Pancreas (tissue), 10 donors: Measurements from ENCODE around the gene TIGD3. TPM values are rescaled to one million over a fixed set of nuclear protein-coding genes. Genes with fewer than 3 reads are reported as not detected.
A peak's percentile ranks its signal among the peaks of the same experiment; 100 is the strongest.

Experiments
- ATAC-seq, 4 donors: fragments of 200-7000 bp; cut with Tn5 transposase; one replicate each; pipeline versions ENCODE4 v1.8.0 to v1.9.1; 2020; ENCODE audit warnings: mild to moderate bottlenecking in 4 of 4, moderate library complexity in 4 of 4
- DNase-seq, 6 donors: peaks; one replicate each; pipeline ENCODE4 v3.0.0-alpha.2; 2020
- FAIRE-seq: peaks from 2 replicates; lab custom pipeline; 2012; peaks lifted over from hg19 to GRCh38; lab: Jason Lieb, UNC
- H3K27ac ChIP-seq, 4 donors: fragments of 200-600 bp; sonication (generic); 1 replicate in 3 of 4; 2 replicates in 1 of 4; pipeline versions ENCODE4 v1.5.0 to v1.8.0; 2020
- H3K27me3 ChIP-seq, 4 donors: fragments of 200-600 bp; one replicate each; pipeline ENCODE4 v1.8.0; 2021
- H3K36me3 ChIP-seq, 3 donors: fragments of 200-600 bp; sonication (generic) in 1 of 3; one replicate each; pipeline versions ENCODE4 v1.5.0 to v1.8.0; 2020 to 2021
- H3K4me1 ChIP-seq, 3 donors: fragments of 200-600 bp; one replicate each; pipeline ENCODE4 v1.8.0; 2021
- H3K4me3 ChIP-seq, 4 donors: fragments of 200-600 bp; sonication (generic) in 2 of 4; one replicate each; pipeline versions ENCODE4 v1.5.0 to v1.8.0; 2020 to 2021
- H3K9me3 ChIP-seq, 4 donors: fragments of 200-600 bp; one replicate each; pipeline ENCODE4 v1.8.0; 2021
- WGBS, 2 donors: extraction: QIAGEN DNeasy Blood & Tissue Kit; methylation state at CpG; one replicate each; pipeline ENCODE4 v1.1.7; 2013; 5-methylcytosine and 5-hydroxymethylcytosine counted together
- intact Hi-C, 3 donors: fragments of 100-400 bp; cut with DNase I; formaldehyde crosslinking; loops; one replicate each; pipeline versions ENCODE4 v1.11.1 to v1.14.2; 2022
- polyA plus RNA-seq, 2 donors: library from polyadenylated mRNA; stranded (reverse); fragments of 200-250 nt; gene quantifications; one replicate each; pipeline ENCODE4 v1.2.3, GENCODE V29; 2013
- total RNA-seq, 6 donors: library from RNA; stranded (reverse); fragmentation: NEBNext Ultra II Directional in 4 of 6; extraction: Animal tissue kit (Norgen Biotek cat#: 25700) in 4 of 6; gene quantifications; one replicate each; pipeline versions ENCODE4 v1.2.1 to v1.2.4, GENCODE V29; 2021 to 2023
- TF ChIP-seq, protein P1 (sequence below), 4 donors: fragments of 200-600 bp; sonication (generic) in 3 of 4; IDR thresholded peaks; one replicate each; pipeline versions ENCODE4 v1.5.0 to v1.8.0; 2021; ENCODE audit warnings: antibody characterized with exemption in 4 of 4
- donor health status: healthy with polysubstance abuse.
- donor health status: DM: no; HTN: no; CAD: no; lungs with moderate emphysema.
- donor health status: DM: no; HTN: no; CAD: no.
- donor health status: control.
- donor health status: control.
- donor health status: Bipolar disorder and iron deficiency.
- donor health status: DM: yes; HTN: yes; CAD: no.
- donor health status: DM: no; HTN: no; CAD: no.
- donor health status: DM: no; HTN: no; CAD: no.
- donor health status: DM: yes; HTN: yes; CAD: no.

Gene TIGD3
- total and polyA plus RNA-seq, 8 donors: 0.06 to 0.68 (median 0.15) TPM; not detected in 2

DNA sequence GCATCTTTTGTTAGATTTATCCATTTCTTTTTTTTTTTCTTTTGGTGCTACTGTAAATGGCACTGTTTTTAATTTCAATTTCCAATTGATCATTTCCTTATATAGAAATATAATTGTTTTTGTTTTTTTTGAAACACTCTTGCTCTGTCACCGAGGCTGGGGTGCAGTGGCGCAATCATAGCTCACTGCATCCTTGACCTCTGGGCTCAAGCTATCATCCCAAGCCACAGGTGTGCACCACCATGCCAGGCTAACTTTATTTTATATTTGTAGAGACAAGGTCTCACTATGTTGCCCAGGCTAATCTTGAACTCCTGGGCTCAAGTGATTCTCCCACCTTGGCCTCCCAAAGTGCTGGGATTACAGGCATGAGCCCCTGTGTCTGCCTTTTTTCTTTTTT lies 48.2 kb downstream of the TIGD3 start:
- no peaks in the 10 kb centered on the region for H3K9me3 ChIP-seq
- no peak for ATAC-seq
- H3K27me3 ChIP-seq: no peaks in the 10 kb centered on the region
- intact Hi-C loops: no loop called here
- peaks cover 5 to 57% (median 26%) of the 10 kb centered on the region in 3 donors for H3K36me3 ChIP-seq
- H3K27ac ChIP-seq: no peak overlapping the region
- no peak for FAIRE-seq
- TF ChIP-seq, protein P1, sequence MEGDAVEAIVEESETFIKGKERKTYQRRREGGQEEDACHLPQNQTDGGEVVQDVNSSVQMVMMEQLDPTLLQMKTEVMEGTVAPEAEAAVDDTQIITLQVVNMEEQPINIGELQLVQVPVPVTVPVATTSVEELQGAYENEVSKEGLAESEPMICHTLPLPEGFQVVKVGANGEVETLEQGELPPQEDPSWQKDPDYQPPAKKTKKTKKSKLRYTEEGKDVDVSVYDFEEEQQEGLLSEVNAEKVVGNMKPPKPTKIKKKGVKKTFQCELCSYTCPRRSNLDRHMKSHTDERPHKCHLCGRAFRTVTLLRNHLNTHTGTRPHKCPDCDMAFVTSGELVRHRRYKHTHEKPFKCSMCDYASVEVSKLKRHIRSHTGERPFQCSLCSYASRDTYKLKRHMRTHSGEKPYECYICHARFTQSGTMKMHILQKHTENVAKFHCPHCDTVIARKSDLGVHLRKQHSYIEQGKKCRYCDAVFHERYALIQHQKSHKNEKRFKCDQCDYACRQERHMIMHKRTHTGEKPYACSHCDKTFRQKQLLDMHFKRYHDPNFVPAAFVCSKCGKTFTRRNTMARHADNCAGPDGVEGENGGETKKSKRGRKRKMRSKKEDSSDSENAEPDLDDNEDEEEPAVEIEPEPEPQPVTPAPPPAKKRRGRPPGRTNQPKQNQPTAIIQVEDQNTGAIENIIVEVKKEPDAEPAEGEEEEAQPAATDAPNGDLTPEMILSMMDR (IDR thresholded peaks at IDR 0.05): no peak
- WGBS, 2 donors: 65 to 67% methylated on average over 2 of the region's 2 CpGs
- no peaks in the 10 kb centered on the region for H3K4me1 ChIP-seq
- DNase-seq: no peak
- H3K4me3 ChIP-seq: no peak overlapping the region

DNA sequence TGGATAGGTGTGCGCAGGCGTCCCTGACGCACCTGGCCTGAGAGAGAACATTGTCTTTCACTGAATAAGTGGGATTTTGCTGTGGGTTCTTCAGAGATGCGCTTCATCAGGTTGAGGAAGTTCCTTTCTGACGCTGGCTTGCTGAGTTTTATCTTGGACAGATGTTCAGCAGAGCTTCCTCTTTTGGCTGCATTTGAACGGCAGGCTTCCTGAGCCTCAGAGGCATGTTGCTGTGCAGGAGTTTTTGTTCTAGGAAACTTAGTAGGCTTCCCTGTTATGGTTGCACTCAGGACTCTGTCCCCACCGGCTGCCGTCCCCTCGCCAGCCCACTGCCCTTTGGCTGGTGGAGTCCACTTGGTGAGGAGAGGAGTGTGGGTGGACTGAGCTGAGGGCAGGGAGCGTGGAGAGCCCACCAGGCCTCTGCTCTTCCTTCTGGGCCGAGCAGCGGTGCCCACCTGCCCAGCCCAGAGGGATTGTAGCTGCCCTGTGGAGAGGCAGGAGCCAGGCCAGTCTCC lies 49.1 kb downstream of the TIGD3 start:
- DNase-seq: no peak
- no peaks in the 10 kb centered on the region for H3K9me3 ChIP-seq
- H3K27me3 ChIP-seq: no peaks in the 10 kb centered on the region
- whole genome bisulfite sequencing, 2 donors: 84 to 88% methylated on average over 12 of the region's 12 CpGs
- no peaks in the 10 kb centered on the region for H3K4me1 ChIP-seq
- H3K36me3 ChIP-seq: peaks cover 5 to 51% (median 22%) of the 10 kb centered on the region in 3 donors
- no peak overlapping the region for H3K27ac ChIP-seq
- TF ChIP-seq, protein P1 (IDR thresholded peaks at IDR 0.05): no peak
- FAIRE-seq: no peak
- ATAC-seq: peak in 3 of 4 donors; percentile 8 to 58 (median 24)
- no peak overlapping the region for H3K4me3 ChIP-seq
- intact Hi-C loops: no loop called here

DNA sequence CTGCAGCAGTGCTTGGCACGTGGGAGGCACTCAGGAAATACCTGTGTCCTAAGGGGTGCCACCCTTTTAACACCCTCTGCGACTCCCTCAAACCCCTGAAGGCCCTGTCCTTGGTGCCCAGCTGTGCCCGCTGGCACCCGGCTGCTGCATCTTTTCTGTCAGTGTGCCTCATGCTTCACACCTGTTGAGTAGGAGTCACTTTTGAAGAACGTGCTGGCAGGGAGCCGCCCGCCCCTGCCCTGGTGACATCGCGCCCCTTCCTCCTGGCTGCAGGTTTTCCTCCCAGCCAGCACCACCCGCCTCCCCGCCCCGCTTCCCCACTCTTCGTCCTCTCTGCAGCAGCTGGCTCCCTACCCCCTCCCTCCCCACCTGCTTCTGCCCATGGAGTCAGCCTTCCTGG lies 49.7 kb downstream of the TIGD3 start:
- peaks cover 5 to 53% (median 20%) of the 10 kb centered on the region in 3 donors for H3K36me3 ChIP-seq
- no peaks in the 10 kb centered on the region for H3K4me1 ChIP-seq
- WGBS, 2 donors: 86 to 91% methylated on average over 13 of the region's 13 CpGs
- DNase-seq (peak in 1 of 6 donors; percentile 44), FAIRE-seq (no peak), ATAC-seq (no peak)
- H3K9me3 ChIP-seq: no peaks in the 10 kb centered on the region
- intact Hi-C loops: no loop called here
- no peaks in the 10 kb centered on the region for H3K27me3 ChIP-seq
- no peak overlapping the region for H3K4me3 ChIP-seq
- no peak overlapping the region for H3K27ac ChIP-seq
- TF ChIP-seq, protein P1 (IDR thresholded peaks at IDR 0.05): no peak

DNA sequence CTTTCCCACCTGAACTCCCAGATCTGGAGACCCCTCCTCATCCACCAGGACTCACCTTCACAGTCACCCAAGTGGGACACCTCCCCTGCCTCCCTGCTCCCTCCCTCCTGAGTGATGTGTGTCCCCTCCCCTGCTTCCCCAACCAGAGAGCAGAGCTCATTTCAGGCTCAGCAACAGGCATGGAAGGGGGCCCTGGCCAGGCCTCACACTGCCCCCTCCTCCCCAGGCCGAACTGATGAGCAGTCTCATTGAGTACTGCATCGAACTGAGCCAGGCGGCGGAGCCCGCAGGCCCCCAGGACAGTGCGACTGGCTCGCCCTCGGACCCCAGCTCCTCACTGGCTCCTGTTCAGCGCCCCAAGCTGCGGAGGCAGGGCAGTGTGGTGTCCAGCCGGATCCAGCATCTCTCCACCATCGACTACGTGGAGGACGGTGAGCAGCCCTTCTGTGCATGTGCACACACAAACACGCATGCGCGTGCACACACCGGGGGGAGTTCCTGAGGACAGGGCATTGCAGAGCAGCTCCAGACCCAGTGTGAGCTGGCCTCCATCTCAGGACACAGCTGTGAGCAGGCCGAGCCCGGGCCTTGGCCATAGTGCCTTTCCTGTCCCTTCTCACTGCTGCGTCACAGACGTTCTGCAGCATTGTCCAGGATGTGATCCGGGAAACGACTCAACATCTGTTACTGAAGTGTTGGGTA lies 50.2 kb downstream of the TIGD3 start:
- Histone ChIP-seq H3K27me3 (no peaks in the 10 kb centered on the region), H3K4me3 (no peak overlapping the region), H3K4me1 (no peaks in the 10 kb centered on the region), H3K27ac (no peak overlapping the region), H3K36me3 (peaks cover 5 to 51% (median 18%) of the 10 kb centered on the region in 3 donors), H3K9me3 (no peaks in the 10 kb centered on the region)
- intact Hi-C loops: no loop called here
- DNase-seq (peak in 2 of 6 donors; percentile 31 to 55), FAIRE-seq (no peak), ATAC-seq (peak in 1 of 4 donors; percentile 14)
- TF ChIP-seq, protein P1 (IDR thresholded peaks at IDR 0.05): no peak
- WGBS, 2 donors: 92 to 94% methylated on average over 24 of the region's 24 CpGs

Other genes with a start within 250 kb of the TIGD3 start
- gene TM7SF2, start 242.9 kb upstream of the TIGD3 start, total RNA-seq: 100 to 1,000 TPM in 1 of 6 donors, 10 to 100 TPM in 5; 12.8 to 176 (median 43.4) TPM
- gene TM7SF2, start 242.9 kb upstream of the TIGD3 start, polyA plus RNA-seq: 100 to 1,000 TPM in 1 of 2 donors, 10 to 100 TPM in 1; 76.8 to 203 TPM
- gene ZNHIT2, start 237.1 kb upstream of the TIGD3 start, total RNA-seq: 10 to 100 TPM in 1 of 6 donors, 1 to 10 TPM in 5; 4.3 to 11.7 (median 7.1) TPM
- 10 to 100 TPM; 14.0 to 17.8 TPM for gene ZNHIT2, start 237.1 kb upstream of the TIGD3 start, polyA plus RNA-seq
- 100 to 1,000 TPM; 493 to 810 (median 529) TPM for gene FAU, start 232.6 kb upstream of the TIGD3 start, total RNA-seq
- gene FAU, start 232.6 kb upstream of the TIGD3 start, polyA plus RNA-seq: 100 to 1,000 TPM; 530 to 652 TPM
- gene MRPL49, start 232.4 kb upstream of the TIGD3 start, total RNA-seq: 10 to 100 TPM; 13.9 to 31.2 (median 21.4) TPM
- gene MRPL49, start 232.4 kb upstream of the TIGD3 start, polyA plus RNA-seq: 10 to 100 TPM; 10.3 to 30.3 TPM
- gene SYVN1, start 220.2 kb upstream of the TIGD3 start, total RNA-seq: 10 to 100 TPM; 47.5 to 98.2 (median 66.3) TPM
- gene SYVN1, start 220.2 kb upstream of the TIGD3 start, polyA plus RNA-seq: 10 to 100 TPM; 63.4 to 64.8 TPM
- gene SPDYC, start 184.5 kb upstream of the TIGD3 start, total RNA-seq: not detected
- under 1 TPM in 1 of 2 donors, not detected in 1; 0.14 TPM for gene SPDYC, start 184.5 kb upstream of the TIGD3 start, polyA plus RNA-seq
- 100 to 1,000 TPM; 103 to 139 (median 107) TPM for gene CAPN1, start 172.8 kb upstream of the TIGD3 start, total RNA-seq
- 100 to 1,000 TPM; 111 to 144 TPM for gene CAPN1, start 172.8 kb upstream of the TIGD3 start, polyA plus RNA-seq
- 1 to 10 TPM; 3.1 to 6.4 (median 4.6) TPM for gene POLA2, start 92.8 kb upstream of the TIGD3 start, total RNA-seq
- 1 to 10 TPM; 6.8 to 7.5 TPM for gene POLA2, start 92.8 kb upstream of the TIGD3 start, polyA plus RNA-seq
- 1 to 10 TPM; 2.4 to 7.9 (median 2.7) TPM for gene CDC42EP2, start 39.9 kb upstream of the TIGD3 start, total RNA-seq
- 1 to 10 TPM; 4.8 to 6.8 TPM for gene CDC42EP2, start 39.9 kb upstream of the TIGD3 start, polyA plus RNA-seq
- gene DPF2, start 20.9 kb upstream of the TIGD3 start, total RNA-seq: 10 to 100 TPM; 16.6 to 28.0 (median 21.5) TPM
- gene DPF2, start 20.9 kb upstream of the TIGD3 start, polyA plus RNA-seq: 10 to 100 TPM; 11.7 to 19.6 TPM
- gene SLC25A45, start 27.9 kb downstream of the TIGD3 start, total RNA-seq: 10 to 100 TPM; 16.2 to 53.4 (median 26.3) TPM
- 10 to 100 TPM; 38.0 to 58.2 TPM for gene SLC25A45, start 27.9 kb downstream of the TIGD3 start, polyA plus RNA-seq
- 10 to 100 TPM; 15.4 to 28.9 (median 18.8) TPM for gene FRMD8, start 31.9 kb downstream of the TIGD3 start, total RNA-seq
- gene FRMD8, start 31.9 kb downstream of the TIGD3 start, polyA plus RNA-seq: 10 to 100 TPM; 15.0 to 15.7 TPM
- 1,000 to 10,000 TPM in 1 of 6 donors, 100 to 1,000 TPM in 5; 295 to 1,475 (median 528) TPM for gene NEAT1, start 68.0 kb downstream of the TIGD3 start, total RNA-seq
- 1,000 to 10,000 TPM; 1,390 to 2,770 TPM for gene NEAT1, start 68.0 kb downstream of the TIGD3 start, polyA plus RNA-seq
- 1,000 to 10,000 TPM; 2,360 to 5,615 (median 3,481) TPM for gene MALAT1, start 144.3 kb downstream of the TIGD3 start, total RNA-seq
- 1,000 to 10,000 TPM in 1 of 2 donors, 100 to 1,000 TPM in 1; 251 to 2,313 TPM for gene MALAT1, start 144.3 kb downstream of the TIGD3 start, polyA plus RNA-seq
- gene SCYL1, start 170.3 kb downstream of the TIGD3 start, total RNA-seq: 10 to 100 TPM; 40.1 to 49.4 (median 41.2) TPM
- gene SCYL1, start 170.3 kb downstream of the TIGD3 start, polyA plus RNA-seq: 10 to 100 TPM; 68.9 to 83.9 TPM
- gene LTBP3, start 203.6 kb downstream of the TIGD3 start, total RNA-seq: 100 to 1,000 TPM in 1 of 6 donors, 10 to 100 TPM in 5; 44.7 to 119 (median 63.4) TPM
- 100 to 1,000 TPM; 118 to 151 TPM for gene LTBP3, start 203.6 kb downstream of the TIGD3 start, polyA plus RNA-seq
- 10 to 100 TPM; 17.8 to 29.1 (median 20.1) TPM for gene ZNRD2, start 215.7 kb downstream of the TIGD3 start, total RNA-seq
- gene ZNRD2, start 215.7 kb downstream of the TIGD3 start, polyA plus RNA-seq: 10 to 100 TPM; 32.5 to 34.8 TPM
- 10 to 100 TPM; 22.7 to 45.9 (median 28.6) TPM for gene FAM89B, start 217.8 kb downstream of the TIGD3 start, total RNA-seq
- gene FAM89B, start 217.8 kb downstream of the TIGD3 start, polyA plus RNA-seq: 10 to 100 TPM; 37.3 to 49.1 TPM
- 10 to 100 TPM in 4 of 6 donors, 1 to 10 TPM in 2; 6.5 to 26.2 (median 11.2) TPM for gene EHBP1L1, start 221.3 kb downstream of the TIGD3 start, total RNA-seq
- 10 to 100 TPM; 25.0 to 34.2 TPM for gene EHBP1L1, start 221.3 kb downstream of the TIGD3 start, polyA plus RNA-seq
- under 1 TPM in 3 of 6 donors, not detected in 3; 0.19 to 0.84 (median 0.28) TPM for gene KCNK7, start 241.0 kb downstream of the TIGD3 start, total RNA-seq
- gene KCNK7, start 241.0 kb downstream of the TIGD3 start, polyA plus RNA-seq: 1 to 10 TPM in 1 of 2 donors, under 1 TPM in 1; 0.91 to 1.6 TPM